Measurements from ENCODE around the gene PCDH12.
A peak's percentile ranks its signal among the peaks of the same experiment; 100 is the strongest.
"Not testable (repeated sequence)": the region's sequence is repeated elsewhere in the genome, so short reads cannot be mapped to it uniquely, and the experiment has no call there.

PCDH12 gene

GRCh38 chr5:141940695-141941271 lies 17.2 kb downstream of the PCDH12 start:
- no peak for DNase-seq (ENCODE audit: low spot score)

DNA sequence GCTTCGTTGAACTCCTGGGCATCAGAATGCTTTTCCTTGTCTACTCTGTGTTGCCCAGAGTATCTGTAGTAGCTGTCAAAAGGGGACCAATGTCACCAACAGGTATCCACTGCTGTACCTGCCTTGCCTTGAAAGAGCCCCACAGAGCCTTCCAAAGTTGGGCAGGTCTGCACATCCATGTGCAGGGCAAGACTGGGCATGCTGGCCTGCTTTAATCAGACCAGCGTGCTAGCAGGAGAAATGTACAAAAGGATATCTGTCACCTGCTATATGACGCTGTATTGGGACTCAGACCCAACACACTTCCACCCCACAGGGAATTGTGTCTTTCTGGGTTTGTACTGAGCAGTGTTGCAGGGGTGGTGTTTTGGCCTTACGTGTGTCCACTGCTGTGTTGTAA lies 22.5 kb downstream of the PCDH12 start:
- no peak for DNase-seq (ENCODE audit: low spot score)

- DNase-seq (ENCODE audit: low spot score): peak; percentile 11
Measured at GRCh38 chr5:141934099-141934844, 23.7 kb downstream of the PCDH12 start.

- DNase-seq (ENCODE audit: low spot score): no peak
Measured at GRCh38 chr5:141933151-141933550, 24.9 kb downstream of the PCDH12 start.

- DNase-seq (ENCODE audit: low spot score): no peak
Measured at GRCh38 chr5:141931694-141932093, 26.3 kb downstream of the PCDH12 start.

GRCh38 chr5:141929398-141930058 lies 28.5 kb downstream of the PCDH12 start:
- DNase-seq (ENCODE audit: low spot score): no peak

DNA sequence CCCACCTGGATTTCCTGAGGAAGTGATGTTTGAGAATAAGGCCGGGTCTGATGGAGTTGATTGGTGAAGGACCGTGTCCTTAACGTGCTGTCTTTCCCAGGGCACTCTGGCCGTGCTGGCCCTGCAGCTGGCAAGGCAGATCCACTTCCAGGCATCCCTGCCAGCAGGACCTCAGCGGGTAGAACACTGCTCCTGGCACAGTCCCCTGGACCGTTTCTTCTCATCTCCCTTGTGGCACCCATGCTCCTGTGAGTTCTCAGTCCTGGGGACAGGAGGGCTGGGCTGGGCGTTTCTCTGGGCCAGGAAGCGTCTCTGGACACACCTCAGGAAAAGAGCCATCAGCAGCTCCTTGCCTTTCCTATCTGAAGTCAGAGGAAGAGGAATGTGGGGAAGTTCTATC lies 30.0 kb downstream of the PCDH12 start:
- DNase-seq (ENCODE audit: low spot score): no peak

GRCh38 chr5:141926434-141926833 lies 31.6 kb downstream of the PCDH12 start:
- DNase-seq (ENCODE audit: low spot score): no peak

DNA sequence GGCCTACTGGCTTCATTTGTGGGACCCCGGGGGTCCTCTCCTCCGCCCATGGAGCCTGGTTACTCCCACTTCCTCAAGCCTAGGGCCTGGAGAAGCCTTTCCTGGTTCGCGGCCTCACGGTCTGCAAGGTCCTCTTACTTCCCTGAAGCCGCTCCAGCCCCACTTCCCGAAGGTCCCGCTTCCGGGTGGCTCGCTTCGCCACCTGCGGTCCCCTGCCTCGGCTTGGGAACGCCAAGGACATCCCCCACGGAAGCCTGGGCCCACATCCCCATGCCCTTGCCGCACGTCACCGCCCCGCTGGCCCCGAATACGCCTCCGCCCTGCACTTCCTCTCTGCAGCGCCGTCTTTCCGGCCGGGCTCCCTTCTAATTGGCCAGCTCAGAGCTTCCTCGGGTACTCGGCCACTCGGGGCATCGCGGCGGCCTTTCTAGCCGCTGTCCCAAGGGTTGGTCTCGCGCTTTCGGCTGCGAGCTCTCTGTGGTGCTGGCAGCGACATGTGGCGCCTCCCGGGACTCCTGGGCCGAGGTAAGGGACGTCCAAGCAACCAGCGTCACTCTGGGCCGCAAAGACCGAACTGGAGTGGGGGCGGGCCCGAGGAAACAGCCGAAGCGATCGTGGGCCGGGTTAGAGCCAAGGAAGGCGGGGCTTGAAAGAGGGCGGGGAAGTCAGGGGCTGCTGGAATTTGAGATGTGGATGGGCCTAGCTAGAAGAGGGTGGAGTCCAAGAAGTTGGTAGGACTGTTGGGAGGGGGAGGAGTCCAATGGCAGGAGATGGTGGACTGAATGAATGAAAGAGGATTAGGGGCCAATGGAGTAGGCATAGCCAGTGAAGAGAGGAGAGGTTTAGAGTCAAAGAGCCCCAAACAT lies 34.3 kb downstream of the PCDH12 start, which contains the start of gene DELE1:
DELE1 (plus strand) TSS at position 424 of the 866 bp plus-strand sequence; CDS start at position 495, 71 bp downstream.
- DNase-seq (ENCODE audit: low spot score): peak; percentile 95

DNA sequence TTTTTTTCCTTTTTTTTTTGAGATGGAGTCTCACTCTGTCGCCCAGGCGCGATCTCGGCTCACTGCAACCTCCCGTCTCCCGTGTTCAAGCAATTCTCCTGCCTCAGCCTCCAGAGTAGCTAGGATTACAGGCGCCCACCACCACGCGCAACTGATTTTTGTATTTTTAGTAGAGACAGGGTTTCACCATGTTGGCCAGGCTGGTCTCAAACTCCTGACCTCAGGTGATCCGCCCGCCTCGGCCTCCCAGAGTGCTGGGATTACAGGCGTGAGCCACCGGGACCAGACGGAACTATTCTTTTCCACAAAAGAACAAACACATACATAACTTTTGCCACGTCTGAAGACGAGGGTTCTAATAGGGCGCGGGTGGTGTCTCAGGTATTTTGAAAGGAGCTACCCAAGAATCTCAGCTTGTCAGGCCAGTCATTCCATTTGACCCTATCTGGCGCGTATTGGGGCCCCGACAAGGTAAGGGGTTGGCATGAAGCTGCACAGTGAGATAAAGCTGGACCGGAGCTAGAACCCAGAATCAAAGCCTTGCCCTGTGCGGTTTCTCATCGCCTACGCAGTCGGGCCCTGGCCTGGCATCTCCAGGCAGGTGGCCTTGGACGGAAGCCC lies 35.1 kb downstream of the PCDH12 start:
- DNase-seq (ENCODE audit: low spot score): not testable (repeated sequence)

DNA sequence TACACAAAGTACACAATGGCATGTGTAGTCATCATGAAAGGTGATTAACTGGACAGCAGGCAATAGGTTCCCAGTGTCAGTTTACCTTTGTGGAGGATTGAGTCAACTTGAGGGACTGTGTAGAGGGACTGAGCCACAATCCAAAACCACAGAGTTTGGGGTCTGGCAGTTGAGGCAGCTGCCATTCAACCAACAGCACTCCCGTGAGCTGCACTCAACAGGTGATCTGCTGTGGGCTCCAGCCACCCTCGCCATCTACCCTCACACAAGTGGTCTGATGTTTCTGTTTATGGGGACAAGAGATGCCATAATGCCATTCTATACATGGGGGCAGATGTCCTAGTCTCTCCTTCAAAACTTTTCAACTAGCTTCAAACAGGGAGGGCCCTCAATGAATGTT lies 37.2 kb downstream of the PCDH12 start:
- DNase-seq (ENCODE audit: low spot score): no peak

- peak; percentile 12 for DNase-seq (ENCODE audit: low spot score)
Measured at GRCh38 chr5:141919218-141920119, 38.5 kb downstream of the PCDH12 start.

DNA sequence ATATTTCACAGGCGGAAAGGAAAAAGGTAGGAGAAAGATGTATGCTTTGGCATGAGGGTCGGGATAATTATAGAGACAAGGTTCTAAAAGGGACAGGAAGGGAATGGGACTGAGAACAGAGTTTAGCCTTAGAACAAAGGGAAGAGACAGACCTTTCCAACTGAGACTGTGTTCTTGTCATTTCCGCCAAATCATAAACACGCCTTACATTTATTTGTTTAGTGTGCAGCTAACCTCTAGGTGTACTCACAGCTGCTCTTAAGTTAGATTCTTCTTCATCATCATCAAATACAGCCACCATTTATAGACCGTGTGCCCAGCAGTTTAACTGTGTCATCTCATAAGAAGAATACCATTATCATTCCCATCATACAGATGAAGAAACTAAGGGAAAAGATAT lies 40.2 kb downstream of the PCDH12 start:
- DNase-seq (ENCODE audit: low spot score): no peak

- DNase-seq (ENCODE audit: low spot score): no peak
Measured at GRCh38 chr5:141916522-141916921, 41.5 kb downstream of the PCDH12 start.

DNA sequence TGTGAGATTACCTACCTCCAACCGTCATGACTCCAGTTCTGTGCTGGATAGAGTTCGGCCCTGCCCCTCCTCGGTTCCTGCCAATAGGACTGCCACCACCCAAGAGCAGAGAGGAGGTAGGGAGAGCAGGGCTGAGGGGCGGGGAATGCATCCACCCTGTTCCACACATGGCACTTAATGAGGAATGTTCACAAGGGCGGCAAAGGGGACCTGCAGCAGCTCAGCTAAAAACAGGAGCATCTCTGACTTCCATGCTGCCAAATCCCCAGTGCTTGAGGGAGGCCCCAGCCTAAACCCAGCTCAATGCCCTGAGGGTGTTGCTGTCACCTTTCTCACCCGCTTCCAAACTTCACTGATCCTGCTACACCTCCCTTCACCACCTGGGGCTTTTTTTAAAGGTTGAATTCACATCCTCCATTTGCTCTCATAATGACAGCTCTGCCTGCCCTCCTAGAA lies 42.1 kb downstream of the PCDH12 start:
- DNase-seq (ENCODE audit: low spot score): no peak

DNA sequence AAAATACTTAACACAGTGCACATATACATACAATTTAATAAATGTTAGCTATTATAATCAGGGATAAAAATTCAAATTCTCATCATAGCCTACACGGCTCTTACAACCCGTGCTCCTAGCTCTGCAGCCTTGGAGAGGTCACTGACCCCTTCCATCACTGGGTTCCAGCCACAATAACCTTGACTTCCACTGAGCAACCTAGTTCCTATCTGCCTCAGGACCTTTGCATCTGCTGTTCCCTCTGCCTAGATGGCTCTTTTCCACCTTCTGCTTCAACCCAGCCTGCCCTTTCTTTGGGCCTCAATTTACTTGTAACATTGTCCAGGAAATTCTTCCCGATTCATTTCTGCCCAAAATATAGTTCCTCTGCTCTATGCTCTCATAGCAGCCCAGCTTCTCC lies 43.2 kb downstream of the PCDH12 start:
- DNase-seq (ENCODE audit: low spot score): no peak

- DNase-seq (ENCODE audit: low spot score): no peak
Measured at GRCh38 chr5:141914199-141914743, 43.7 kb downstream of the PCDH12 start.

DNA sequence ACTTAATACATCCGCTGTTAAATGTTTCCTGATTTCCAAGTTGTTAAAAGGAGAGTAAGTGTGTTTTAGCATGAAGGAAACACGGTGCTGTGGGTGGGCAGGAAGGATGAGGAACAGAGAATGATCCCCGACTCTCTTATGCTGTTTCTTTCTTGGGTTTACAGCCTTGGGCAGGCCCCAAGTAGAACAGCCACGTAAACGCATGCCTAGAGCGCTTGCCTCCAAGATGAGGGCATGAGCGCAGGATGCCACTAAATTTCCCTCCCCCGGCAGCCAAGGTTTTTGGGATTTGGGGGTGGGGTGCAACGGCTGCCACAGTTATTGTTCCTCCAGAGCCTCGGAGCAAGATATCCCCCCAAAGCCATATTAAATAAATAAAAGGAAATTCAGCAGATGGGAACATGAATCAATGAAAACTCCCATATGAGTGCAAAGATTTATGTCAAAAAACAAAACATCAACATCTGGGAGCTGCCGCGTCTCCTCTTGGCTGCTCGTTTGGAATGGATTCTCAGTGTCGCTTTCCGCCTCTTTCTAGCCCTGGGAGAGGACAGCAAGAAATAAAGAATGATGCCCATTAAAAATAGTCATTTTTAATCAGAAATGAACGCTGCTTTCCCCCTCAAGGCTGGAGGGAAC lies 44.3 kb downstream of the PCDH12 start:
- DNase-seq (ENCODE audit: low spot score): no peak

- peak; percentile 9 for DNase-seq (ENCODE audit: low spot score)
Measured at GRCh38 chr5:141910271-141910673, 47.7 kb downstream of the PCDH12 start.

- DNase-seq (ENCODE audit: low spot score): no peak
Measured at GRCh38 chr5:141909212-141909611, 48.8 kb downstream of the PCDH12 start.

Measured in kidney tubule cell (primary cell).